SK-N-MC (cell line): ENCODE measurements around the gene SLC4A8.

Experiments used
- EZH2 ChIP-seq: fragments of 200-600 bp; sonication (generic); IDR thresholded peaks from one replicate; pipeline ENCODE4 v1.6.1; 2017; ENCODE audit warnings: antibody characterized with exemption
- POLR2AphosphoS5 ChIP-seq: IDR thresholded peaks from 2 replicates; pipeline ENCODE4 v1.6.1; 2012; ENCODE audit warnings: mild to moderate bottlenecking, low read depth, low read length, borderline replicate concordance

DNA sequence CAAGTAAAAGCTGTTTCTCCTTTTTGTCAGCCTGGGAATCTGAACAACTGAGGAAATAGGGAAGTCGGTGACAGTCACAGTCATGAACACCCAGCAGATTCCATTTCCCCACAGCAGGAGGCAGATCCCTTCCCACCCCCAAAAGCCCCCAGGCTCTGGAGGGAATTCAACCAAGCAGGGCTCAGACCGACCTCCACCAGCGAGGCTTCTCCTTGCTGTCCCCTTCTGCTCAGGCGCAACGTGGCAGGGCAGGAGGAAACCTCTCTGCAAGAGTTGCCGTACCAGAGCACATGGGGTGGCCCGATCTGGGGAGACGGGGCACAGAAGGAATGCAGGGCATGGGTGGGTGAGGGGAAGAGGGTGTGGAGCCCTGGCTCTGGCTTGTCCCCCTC is 33.7 kb upstream of the SLC4A8 start:
- TF ChIP-seq EZH2 (no peak), POLR2AphosphoS5 (no peak)
